Fibroblast of lung (primary cell): ENCODE results near the gene HM13. TPM values are rescaled to one million over a fixed set of nuclear protein-coding genes. Genes with fewer than 3 reads are reported as not detected.
"Not testable (repeated sequence)": the region's sequence is repeated elsewhere in the genome, so short reads cannot be mapped to it uniquely, and the experiment has no call there.

Experiments used
- DNase-seq, 2 donors: peaks; one replicate each; pipeline versions ENCODE4 v3.0.0 to v3.0.0-alpha.2; 2010; ENCODE audit warnings: low read depth in 2 of 2
- H2AFZ ChIP-seq: 2 replicates; pipeline ENCODE4 v1.5.1; 2012; ENCODE audit warnings: low read length, control low read depth, inconsistent platforms
- H3K27ac ChIP-seq: 2 replicates; pipeline ENCODE4 v1.5.1; 2011; ENCODE audit warnings: low read length, control low read depth; ENCODE audit not compliant: insufficient read depth
- H3K27me3 ChIP-seq: 2 replicates; pipeline ENCODE4 v1.5.1; 2011; ENCODE audit warnings: mild to moderate bottlenecking, low read length; ENCODE audit not compliant: control insufficient read depth, insufficient read depth
- H3K36me3 ChIP-seq: 2 replicates; pipeline ENCODE4 v1.5.1; 2011; ENCODE audit warnings: low read length; ENCODE audit not compliant: control insufficient read depth, insufficient read depth
- H3K4me1 ChIP-seq: 2 replicates; pipeline ENCODE4 v1.5.1; 2011; ENCODE audit warnings: low read length; ENCODE audit not compliant: control insufficient read depth, insufficient read depth; ENCODE audit errors: extremely low read depth
- H3K4me2 ChIP-seq: 2 replicates; pipeline ENCODE4 v1.5.1; 2011; ENCODE audit warnings: low read length, control low read depth; ENCODE audit not compliant: insufficient read depth; ENCODE audit errors: extremely low read depth
- H3K4me3 ChIP-seq, 4 experiments: fragments of 200-600 bp in 1 of 4; sonication (generic) in 1 of 4; replicated peaks in 1 of 4; 2 replicates each; pipeline ENCODE4 v1.5.1; 2011 to 2016; ENCODE audit warnings: low read length in 4 of 4, low read depth in 3 of 4, mild to moderate bottlenecking in 3 of 4, control low read depth in 2 of 4, inconsistent platforms in 1 of 4, mixed read lengths in 1 of 4; ENCODE audit not compliant: insufficient read depth in 1 of 4; ENCODE audit errors: control extremely low read depth in 1 of 4
- H3K79me2 ChIP-seq: 2 replicates; pipeline ENCODE4 v1.5.1; 2012; ENCODE audit warnings: mild to moderate bottlenecking, low read length, inconsistent platforms; ENCODE audit not compliant: control insufficient read depth, insufficient read depth
- H3K9ac ChIP-seq: 2 replicates; pipeline ENCODE4 v1.5.1; 2011; ENCODE audit warnings: mild to moderate bottlenecking, low read length, control low read depth; ENCODE audit not compliant: insufficient read depth
- H3K9me3 ChIP-seq: 2 replicates; pipeline ENCODE4 v1.5.1; 2012; ENCODE audit warnings: low read depth, low read length; ENCODE audit not compliant: control insufficient read depth, insufficient read depth
- H4K20me1 ChIP-seq: 2 replicates; pipeline ENCODE4 v1.5.1; 2011; ENCODE audit warnings: low read length; ENCODE audit not compliant: control insufficient read depth, insufficient read depth; ENCODE audit errors: extremely low read depth
- CTCF ChIP-seq, 2 donors: IDR thresholded peaks in 1 of 2; conservative IDR thresholded peaks in 1 of 2; 1 replicate in 1 of 2; 2 replicates in 1 of 2; pipeline ENCODE4 v1.5.1; 2011 to 2012; ENCODE audit warnings: low read length in 2 of 2, control low read depth in 1 of 2, inconsistent platforms in 1 of 2, low read depth in 1 of 2, mild to moderate bottlenecking in 1 of 2
- EZH2 ChIP-seq: IDR thresholded peaks from 2 replicates; pipeline ENCODE4 v1.5.1; 2012; ENCODE audit warnings: low read length, control low read depth, mild to moderate bottlenecking; ENCODE audit errors: missing control alignments
- polyA plus RNA-seq, 2 donors: library from polyadenylated mRNA; depleted of rRNA in 1 of 2; stranded (reverse) in 1 of 2; unstranded in 1 of 2; fragments of >200 nt; gene quantifications; 2 replicates each; pipeline ENCODE4 v1.2.1, GENCODE V29; 2011 to 2012; ENCODE audit warnings: missing spikeins in 1 of 2
- total RNA-seq: library from RNA; depleted of rRNA; stranded (reverse); fragments of >200 nt; gene quantifications from 2 replicates; pipeline ENCODE4 v1.2.1, GENCODE V29; 2014

The HM13 gene
- total and polyA plus RNA-seq, 2 donors (not counting 1 experiment from before 2014, with no cell fraction given), result 52.5 to 157 TPM

GRCh38 chr20:31579245-31579644 is 65.0 kb downstream of the HM13 start:
- H4K20me1 ChIP-seq, result no peaks in the 10 kb centered on the region
- no peak overlapping the region for H3K27ac ChIP-seq
- TF ChIP-seq CTCF (conservative IDR thresholded peaks at IDR 0.05 in 1 of 2, IDR thresholded peaks at IDR 0.05 in 1 of 2; ENCODE audit: low read depth in 1 of 2, low read length in 2 of 2) (no peak), EZH2 (no peak)
- H2AFZ ChIP-seq, result no peak overlapping the region
- H3K4me1 ChIP-seq, result peaks cover under 1% of the 10 kb centered on the region
- H3K27me3 ChIP-seq, result no peaks in the 10 kb centered on the region
- no peaks in the 10 kb centered on the region for H3K79me2 ChIP-seq
- H3K36me3 ChIP-seq, result no peaks in the 10 kb centered on the region
- no peak overlapping the region for H3K9ac ChIP-seq
- no peaks in the 10 kb centered on the region for H3K9me3 ChIP-seq
- no peak overlapping the region for H3K4me2 ChIP-seq
- DNase-seq, result no peak
- no peak overlapping the region for H3K4me3 ChIP-seq

GRCh38 chr20:31579941-31580651 is 65.9 kb downstream of the HM13 start:
- H2AFZ ChIP-seq, H3K4me3 ChIP-seq, H3K9me3 ChIP-seq, H3K4me2 ChIP-seq, DNase-seq, H3K9ac ChIP-seq, H3K27ac ChIP-seq, H3K4me1 ChIP-seq, H3K79me2 ChIP-seq, H3K27me3 ChIP-seq, H3K36me3 ChIP-seq, H4K20me1 ChIP-seq: not testable (repeated sequence)

- TF ChIP-seq CTCF (conservative IDR thresholded peaks at IDR 0.05 in 1 of 2, IDR thresholded peaks at IDR 0.05 in 1 of 2; ENCODE audit: low read depth in 1 of 2, low read length in 2 of 2) (no peak), EZH2 (no peak)
- no peaks in the 10 kb centered on the region for H3K27me3 ChIP-seq
- no peak overlapping the region for H3K9ac ChIP-seq
- H3K36me3 ChIP-seq, result no peaks in the 10 kb centered on the region
- no peak overlapping the region for H3K4me2 ChIP-seq
- no peak overlapping the region for H3K4me3 ChIP-seq
- H3K9me3 ChIP-seq, result no peaks in the 10 kb centered on the region
- no peak for DNase-seq
- no peak overlapping the region for H2AFZ ChIP-seq
- H3K27ac ChIP-seq, result no peak overlapping the region
- H4K20me1 ChIP-seq, result no peaks in the 10 kb centered on the region
- H3K4me1 ChIP-seq, result no peaks in the 10 kb centered on the region
- no peaks in the 10 kb centered on the region for H3K79me2 ChIP-seq
These were observed 66.5 kb downstream of the HM13 start for GRCh38 chr20:31580706-31581105.
